ENCODE data around the gene INCENP.

INCENP gene

DNA sequence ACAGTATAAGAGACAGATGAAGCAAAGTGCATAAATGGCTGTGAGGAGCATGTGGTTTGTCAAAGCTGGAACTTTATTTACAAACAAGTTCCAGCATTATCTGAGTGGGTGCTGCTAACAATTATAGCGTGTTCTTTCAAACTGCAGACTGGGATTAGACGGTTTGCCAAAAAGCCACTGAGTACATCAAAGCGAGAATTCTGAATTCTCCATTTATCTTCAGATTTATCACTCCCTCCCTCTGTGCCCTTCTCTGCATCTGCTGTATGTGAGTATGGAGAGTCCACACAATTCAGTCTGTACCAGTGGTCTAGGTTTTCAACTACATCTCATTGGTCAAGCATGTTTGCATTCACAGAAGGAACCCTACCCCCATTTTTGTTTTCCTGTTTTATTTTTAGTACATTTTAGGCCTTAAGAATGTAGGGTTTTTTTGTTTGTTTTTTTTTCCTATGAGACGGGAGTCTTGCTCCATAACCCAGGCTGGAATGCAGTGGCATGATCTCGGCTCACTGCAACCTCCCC is 18.1 kb upstream of the INCENP start:
- Histone ChIP-seq H3K27me3 (no peaks in the 10 kb centered on the region), H3K4me3 (peak overlapping the region; percentile 36 to 44), H3K9me3 (no peaks in the 10 kb centered on the region), H3K27ac (peak overlapping the region; percentile 78 to 86), H3K4me1 (peaks cover 0 to 61% (median 29%) of the 10 kb centered on the region in 4 donors), H3K36me3 (no peaks in the 10 kb centered on the region)
- TF ChIP-seq CTCF (IDR thresholded peaks at IDR 0.05), result no peak
- intact Hi-C loops (cut with DNase I; ENCODE audit: low total_unique reads), result loop anchor here (5.0 to 10.0 kb wide), 2 partner anchors 133 to 311 kb away; partner anchors contain the start of genes FEN1 and TMEM258
- no peak for DNase-seq

DNA sequence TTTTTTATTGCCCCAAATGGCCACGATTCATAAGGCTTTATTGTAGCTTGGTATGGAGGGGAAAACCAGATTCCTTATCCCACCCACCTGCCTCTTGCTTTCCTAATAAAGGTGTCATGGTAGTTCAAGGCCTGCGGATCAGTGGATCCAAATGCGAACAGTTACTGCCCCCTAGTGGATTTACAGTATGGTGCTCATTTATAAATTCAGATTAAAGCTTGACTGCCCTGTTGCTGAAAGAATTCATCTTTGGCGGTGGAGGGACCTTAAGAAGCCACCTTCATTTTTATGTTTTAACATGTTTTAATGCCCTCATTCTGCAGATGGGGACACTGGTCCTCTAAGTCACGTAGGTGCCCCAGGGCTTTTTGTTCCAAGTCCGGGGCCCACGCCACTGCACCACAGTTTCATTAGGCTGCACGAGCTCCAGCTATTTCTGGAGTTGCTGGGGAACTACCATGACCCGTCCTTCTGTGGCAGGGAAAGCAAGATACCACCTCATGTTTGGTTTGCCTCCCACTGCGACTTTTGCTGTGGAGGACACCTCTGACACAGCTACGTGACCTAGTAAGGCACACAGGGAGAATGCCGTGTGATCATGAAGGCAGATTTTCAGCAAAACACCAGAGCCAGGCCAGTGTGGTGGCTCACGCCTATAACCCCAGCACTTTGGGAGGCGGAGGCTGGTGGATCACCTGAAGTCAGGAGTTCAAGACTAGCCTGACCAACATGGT is 15.6 kb upstream of the INCENP start:
- peak; percentile 83 to 88 for TF ChIP-seq CTCF (IDR thresholded peaks at IDR 0.05)
- Histone ChIP-seq H3K36me3 (no peaks in the 10 kb centered on the region), H3K4me3 (no peak overlapping the region), H3K9me3 (no peaks in the 10 kb centered on the region), H3K27ac (peak overlapping the region; percentile 44 to 86), H3K27me3 (no peaks in the 10 kb centered on the region), H3K4me1 (peaks cover 0 to 56% (median 29%) of the 10 kb centered on the region in 4 donors)
- intact Hi-C loops (cut with DNase I; ENCODE audit: low total_unique reads), result loop anchor here (2.0 to 10.0 kb wide), 3 partner anchors 136 to 313 kb away; partner anchors contain the start of genes FEN1 and TMEM258
- DNase-seq, result no peak

DNA sequence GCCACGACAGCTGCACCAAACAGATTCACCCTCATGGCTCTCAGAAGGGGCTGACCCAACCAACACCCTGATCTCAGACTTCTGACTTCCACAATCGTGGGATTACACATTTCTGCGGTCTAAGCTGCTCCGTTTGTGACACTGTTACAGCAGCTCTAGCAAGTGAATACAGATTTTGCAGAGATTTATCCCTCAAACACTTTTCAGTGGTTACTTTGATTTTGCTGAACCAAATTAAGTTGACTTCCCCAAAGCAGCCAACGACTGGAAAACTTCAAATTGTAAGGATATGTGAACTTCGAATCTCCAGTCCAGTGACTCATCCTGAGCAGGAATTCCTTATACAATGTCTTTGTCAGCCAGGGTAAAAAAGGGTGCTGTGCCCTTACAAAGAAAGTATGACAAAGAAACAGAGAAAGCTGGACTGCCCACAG is 14.8 kb upstream of the INCENP start:
- TF ChIP-seq CTCF (IDR thresholded peaks at IDR 0.05), result no peak
- H3K27ac ChIP-seq, result no peak overlapping the region
- intact Hi-C loops (cut with DNase I; ENCODE audit: low total_unique reads), result loop anchor here (2.0 to 10.0 kb wide), 3 partner anchors 137 to 314 kb away; partner anchors contain the start of genes FEN1 and TMEM258
- no peaks in the 10 kb centered on the region for H3K36me3 ChIP-seq
- DNase-seq, result no peak
- H3K9me3 ChIP-seq, result no peaks in the 10 kb centered on the region
- peaks cover 0 to 48% (median 27%) of the 10 kb centered on the region in 4 donors for H3K4me1 ChIP-seq
- no peak overlapping the region for H3K4me3 ChIP-seq
- H3K27me3 ChIP-seq, result no peaks in the 10 kb centered on the region

GRCh38 chr11:62115085-62115694 is 8.6 kb upstream of the INCENP start:
- H3K4me3 ChIP-seq, result no peak overlapping the region
- intact Hi-C loops (cut with DNase I; ENCODE audit: low total_unique reads), result no loop called here
- H3K27ac ChIP-seq, result no peak overlapping the region
- no peaks in the 10 kb centered on the region for H3K36me3 ChIP-seq
- H3K9me3 ChIP-seq, result no peaks in the 10 kb centered on the region
- no peak for TF ChIP-seq CTCF (IDR thresholded peaks at IDR 0.05)
- peaks cover 0 to 10% (median 3%) of the 10 kb centered on the region in 4 donors for H3K4me1 ChIP-seq
- H3K27me3 ChIP-seq, result no peaks in the 10 kb centered on the region
- DNase-seq, result no peak

- no peak overlapping the region for H3K4me3 ChIP-seq
- intact Hi-C loops (cut with DNase I; ENCODE audit: low total_unique reads), result no loop called here
- H3K27me3 ChIP-seq, result no peaks in the 10 kb centered on the region
- no peaks in the 10 kb centered on the region for H3K36me3 ChIP-seq
- TF ChIP-seq CTCF (IDR thresholded peaks at IDR 0.05), result no peak
- no peak overlapping the region for H3K27ac ChIP-seq
- no peak for DNase-seq
- H3K4me1 ChIP-seq, result peaks cover 0 to 10% (median 3%) of the 10 kb centered on the region in 4 donors
- no peaks in the 10 kb centered on the region for H3K9me3 ChIP-seq
Measured at GRCh38 chr11:62116451-62116850, 7.4 kb upstream of the INCENP start.
